ENCODE measurements around the gene BARX2.

The BARX2 gene

GRCh38 chr11:129402206-129403171, 26.8 kb downstream of the BARX2 start:
- no peak for DNase-seq (ENCODE audit: low read depth in 2 of 2)

GRCh38 chr11:129404731-129405130, 29.1 kb downstream of the BARX2 start:
- no peak for DNase-seq (ENCODE audit: low read depth in 2 of 2)

- no peak for DNase-seq (ENCODE audit: low read depth in 2 of 2)
Measured at GRCh38 chr11:129408865-129409444, 33.3 kb downstream of the BARX2 start.

- DNase-seq (ENCODE audit: low read depth in 2 of 2), result no peak
Measured at GRCh38 chr11:129410395-129410960, 34.8 kb downstream of the BARX2 start.

GRCh38 chr11:129412494-129412893, 36.8 kb downstream of the BARX2 start:
- DNase-seq (ENCODE audit: low read depth in 2 of 2), result no peak

- DNase-seq (ENCODE audit: low read depth in 2 of 2), result no peak
Measured at GRCh38 chr11:129414144-129414872, 38.7 kb downstream of the BARX2 start.

GRCh38 chr11:129416080-129416820, 40.6 kb downstream of the BARX2 start:
- DNase-seq (ENCODE audit: low read depth in 2 of 2), result no peak

- no peak for DNase-seq (ENCODE audit: low read depth in 2 of 2)
Measured at GRCh38 chr11:129417458-129417857, 41.8 kb downstream of the BARX2 start.

GRCh38 chr11:129418039-129418438, 42.4 kb downstream of the BARX2 start:
- DNase-seq (ENCODE audit: low read depth in 2 of 2), result no peak

- DNase-seq (ENCODE audit: low read depth in 2 of 2), result no peak
Measured at GRCh38 chr11:129419386-129419785, 43.7 kb downstream of the BARX2 start.

GRCh38 chr11:129423426-129423825, 47.8 kb downstream of the BARX2 start:
- DNase-seq (ENCODE audit: low read depth in 2 of 2), result no peak

- DNase-seq (ENCODE audit: low read depth in 2 of 2), result no peak
Measured at GRCh38 chr11:129425214-129425613, 49.6 kb downstream of the BARX2 start.

- no peak for DNase-seq (ENCODE audit: low read depth in 2 of 2)
Measured at GRCh38 chr11:129426038-129426437, 50.4 kb downstream of the BARX2 start.

GRCh38 chr11:129426776-129427175, 51.1 kb downstream of the BARX2 start:
- no peak for DNase-seq (ENCODE audit: low read depth in 2 of 2)

- no peak for DNase-seq (ENCODE audit: low read depth in 2 of 2)
Measured at GRCh38 chr11:129427376-129427775, 51.7 kb downstream of the BARX2 start.

- DNase-seq (ENCODE audit: low read depth in 2 of 2), result no peak
Measured at GRCh38 chr11:129427816-129428406, 52.3 kb downstream of the BARX2 start.

GRCh38 chr11:129428557-129428956, 52.9 kb downstream of the BARX2 start:
- no peak for DNase-seq (ENCODE audit: low read depth in 2 of 2)

GRCh38 chr11:129434641-129435498, 59.2 kb downstream of the BARX2 start:
- no peak for DNase-seq (ENCODE audit: low read depth in 2 of 2)

- DNase-seq (ENCODE audit: low read depth in 2 of 2), result no peak
Measured at GRCh38 chr11:129435499-129436245, 60.0 kb downstream of the BARX2 start.

Measured in stimulated activated CD4-positive, alpha-beta T cell treated with anti-CD3 and anti-CD28 coated beads, Interleukin-1b, Interleukin-23, amount 100 ng/mL, for 4 hours (primary cell).